GM23338 (cell line): Measurements from ENCODE around the gene TENT4B. TPM values are rescaled to one million over a fixed set of nuclear protein-coding genes. Genes with fewer than 3 reads are reported as not detected.

Source experiments
- ATAC-seq: fragments of 200-7000 bp; cut with Tn5 transposase; 3 replicates; pipeline ENCODE4 v1.9.1; 2020
- DNase-seq: peaks from one replicate; pipeline ENCODE4 v3.0.0-alpha.2; 2015; ENCODE audit warnings: low spot score
- H2AFZ ChIP-seq: fragments of 200-600 bp; sonication (generic); 2 replicates; pipeline ENCODE4 v1.8.0; 2016; ENCODE audit warnings: antibody characterized with exemption, mild to moderate bottlenecking, moderate library complexity
- H3F3A ChIP-seq: fragments of 200-600 bp; sonication (generic); replicated peaks from 2 replicates; pipeline ENCODE4 v1.8.0; 2017; ENCODE audit warnings: antibody characterized with exemption, mixed run types, low read depth
- H3K27ac ChIP-seq: fragments of 200-600 bp; sonication (generic); 2 replicates; pipeline ENCODE4 v1.6.1; 2016; ENCODE audit warnings: low read depth
- H3K27me3 ChIP-seq: fragments of 200-600 bp; sonication (generic); 2 replicates; pipeline ENCODE4 v1.8.0; 2016; ENCODE audit warnings: mild to moderate bottlenecking, mixed run types, moderate library complexity; ENCODE audit not compliant: insufficient read depth
- H3K36me3 ChIP-seq: fragments of 200-600 bp; sonication (generic); 2 replicates; pipeline ENCODE4 v1.8.0; 2016; ENCODE audit warnings: mild to moderate bottlenecking; ENCODE audit not compliant: insufficient read depth
- H3K4me1 ChIP-seq: fragments of 200-600 bp; sonication (generic); 2 replicates; pipeline ENCODE4 v1.8.0; 2016; ENCODE audit warnings: mild to moderate bottlenecking, moderate library complexity; ENCODE audit not compliant: insufficient read depth
- H3K4me2 ChIP-seq: fragments of 200-600 bp; sonication (generic); 2 replicates; pipeline ENCODE4 v1.7.1; 2017; ENCODE audit warnings: mixed run types
- H3K4me3 ChIP-seq: fragments of 200-600 bp; sonication (generic); 2 replicates; pipeline ENCODE4 v1.6.1; 2016; ENCODE audit warnings: mixed run types
- H3K79me2 ChIP-seq: fragments of 200-600 bp; sonication (generic); replicated peaks from 2 replicates; pipeline ENCODE4 v1.8.0; 2017; ENCODE audit warnings: mild to moderate bottlenecking; ENCODE audit not compliant: insufficient read depth
- H3K9me2 ChIP-seq: fragments of 200-600 bp; sonication (generic); 2 replicates; pipeline ENCODE4 v1.8.0; 2017; ENCODE audit not compliant: insufficient read depth
- H4K20me1 ChIP-seq: fragments of 200-600 bp; sonication (generic); replicated peaks from 2 replicates; pipeline ENCODE4 v1.8.0; 2017; ENCODE audit warnings: mild to moderate bottlenecking; ENCODE audit not compliant: insufficient read depth
- H3K27ac Mint-ChIP-seq: 2 replicates; pipeline ENCODE4 v1.8.0; 2020; ENCODE audit warnings: inconsistent platforms, mild to moderate bottlenecking, moderate library complexity, mixed read lengths
- H3K27me3 Mint-ChIP-seq: 3 replicates; pipeline ENCODE4 v1.8.0; 2022; ENCODE audit warnings: low read depth, mild to moderate bottlenecking, moderate library complexity, mixed read lengths, inconsistent platforms; ENCODE audit not compliant: insufficient read depth, poor library complexity
- H3K36me3 Mint-ChIP-seq: 3 replicates; pipeline ENCODE4 v1.8.0; 2021; ENCODE audit warnings: low read depth, mild to moderate bottlenecking, inconsistent platforms, moderate library complexity, mixed read lengths
- H3K4me1 Mint-ChIP-seq: 3 replicates; pipeline ENCODE4 v1.8.0; 2020; ENCODE audit warnings: mild to moderate bottlenecking, inconsistent platforms, mixed read lengths
- H3K4me3 Mint-ChIP-seq: 3 replicates; pipeline ENCODE4 v1.8.0; 2021; ENCODE audit warnings: moderate library complexity, mild to moderate bottlenecking, inconsistent platforms, mixed read lengths
- H3K9me3 Mint-ChIP-seq: 3 replicates; pipeline ENCODE4 v1.8.0; 2020; ENCODE audit warnings: moderate library complexity, mild to moderate bottlenecking, inconsistent platforms, mixed read lengths
- CREB1 ChIP-seq: fragments of 250-450 bp; sonication (Bioruptor Pico); IDR thresholded peaks from 2 replicates; pipeline ENCODE4 v1.5.0; 2020; ENCODE audit warnings: low read depth, mild to moderate bottlenecking, moderate library complexity
- CTCF ChIP-seq, 2 experiments: fragments of 200-600 bp in 1 of 2; sonication (generic) in 1 of 2; conservative IDR thresholded peaks; 2 replicates each; pipeline versions ENCODE4 v1.5.1 to v1.6.1; 2016 to 2017; ENCODE audit warnings: antibody characterized with exemption in 2 of 2, low read depth in 2 of 2, mild to moderate bottlenecking in 2 of 2, moderate library complexity in 1 of 2
- ETS1 ChIP-seq: IDR thresholded peaks from 2 replicates; pipeline ENCODE4 v1.6.1; 2016; ENCODE audit warnings: antibody characterized with exemption
- EZH2 ChIP-seq: fragments of 200-600 bp; sonication (generic); IDR thresholded peaks from one replicate; pipeline ENCODE4 v1.8.0; 2017; ENCODE audit warnings: antibody characterized with exemption, mild to moderate bottlenecking, low read depth; ENCODE audit not compliant: unreplicated experiment
- EZH2phosphoT487 ChIP-seq: fragments of 200-600 bp; sonication (generic); IDR thresholded peaks from one replicate; pipeline ENCODE4 v1.8.1; 2018; ENCODE audit warnings: antibody characterized with exemption; ENCODE audit not compliant: unreplicated experiment
- JUNB ChIP-seq: IDR thresholded peaks from one replicate; pipeline ENCODE4 v1.6.1; 2016; ENCODE audit warnings: antibody characterized with exemption; ENCODE audit not compliant: unreplicated experiment
- NANOG ChIP-seq: IDR thresholded peaks from 2 replicates; pipeline ENCODE4 v1.6.1; 2016; ENCODE audit warnings: antibody characterized with exemption, borderline replicate concordance
- POLR2AphosphoS5 ChIP-seq: IDR thresholded peaks from 2 replicates; pipeline ENCODE4 v1.6.1; 2016; ENCODE audit warnings: antibody characterized with exemption, low read depth
- REST ChIP-seq: IDR thresholded peaks from one replicate; pipeline ENCODE4 v1.6.1; 2018; ENCODE audit warnings: antibody characterized with exemption; ENCODE audit not compliant: unreplicated experiment
- STAT1 ChIP-seq: IDR thresholded peaks from one replicate; pipeline ENCODE4 v1.6.1; 2016; ENCODE audit warnings: antibody characterized with exemption; ENCODE audit not compliant: unreplicated experiment
- ZNF114 ChIP-seq: fragments of 250-450 bp; sonication (Bioruptor Pico); IDR thresholded peaks from 2 replicates; pipeline ENCODE4 v1.5.0; 2020; ENCODE audit warnings: mild to moderate bottlenecking, moderate library complexity
- ZNF331 ChIP-seq: fragments of 250-450 bp; sonication (Bioruptor Pico); IDR thresholded peaks from 2 replicates; pipeline ENCODE4 v1.5.0; 2020; ENCODE audit warnings: low read depth, mild to moderate bottlenecking, moderate library complexity
- polyA plus RNA-seq: library from polyadenylated mRNA; unstranded; fragments of >200 nt; fragmentation: Nextera tagmentation; extraction: Ambion mirVana; gene quantifications from 2 replicates; pipeline ENCODE4 v1.2.1, GENCODE V29; 2016
- total RNA-seq: library from RNA; depleted of rRNA; stranded (reverse); fragments of >200 nt; shearing (Covaris generic); gene quantifications from 2 replicates; pipeline ENCODE4 v1.2.3, GENCODE V29; 2014
- TF ChIP-seq, protein P1 (sequence below): fragments of 250-450 bp; sonication (Bioruptor Pico); IDR thresholded peaks from 2 replicates; pipeline ENCODE4 v1.5.0; 2020; ENCODE audit warnings: mild to moderate bottlenecking, moderate library complexity

TENT4B gene
- total and polyA plus RNA-seq, 2 experiments from 2014 or later = 17.6 to 21.3 TPM

DNA sequence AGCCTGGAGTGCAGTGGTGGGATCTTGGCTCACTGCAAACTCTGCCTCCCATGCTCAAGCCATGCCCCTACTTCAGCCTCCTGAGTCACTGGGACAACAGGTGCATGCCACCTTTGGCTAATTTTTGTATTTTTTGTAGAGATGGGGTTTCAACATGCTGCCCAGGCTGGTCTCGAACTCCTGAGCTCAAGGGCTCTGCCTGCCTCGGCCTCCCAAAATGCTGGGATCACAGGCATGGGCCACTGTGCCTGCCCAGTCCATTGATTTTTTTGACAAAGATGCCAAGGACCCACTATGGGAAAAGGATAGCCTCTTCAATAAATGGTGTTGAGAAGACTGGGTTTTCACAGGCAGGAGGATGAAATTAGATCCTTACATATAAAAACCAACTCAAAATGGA, 102.4 kb downstream of the TENT4B start (continued):
- TF ChIP-seq CREB1 (CRISPR knock-in tag) = no peak

DNA sequence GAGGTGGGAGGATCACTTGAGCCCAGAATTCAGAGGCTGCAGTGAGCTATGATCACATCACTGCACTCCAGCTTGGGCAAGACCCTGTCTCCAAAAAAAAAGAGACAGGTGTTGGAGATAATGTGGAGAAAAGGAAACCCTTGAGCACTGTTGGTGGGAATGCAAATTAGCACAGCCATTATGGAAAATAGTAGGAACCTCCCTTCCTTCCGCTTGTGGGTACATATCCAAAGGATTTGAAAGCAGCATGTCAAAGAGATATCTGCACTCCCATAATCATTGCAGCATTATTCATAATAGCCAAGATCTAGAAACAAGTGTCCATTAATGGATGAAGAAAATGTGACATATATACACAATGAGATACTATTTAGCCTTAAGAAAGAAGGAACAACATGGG, 103.5 kb downstream of the TENT4B start:
- no peak for ATAC-seq
- no peaks in the 10 kb centered on the region for H3K36me3 Mint-ChIP-seq

More for the DNA sequence above, 103.5 kb downstream of the TENT4B start:
- H3K36me3 ChIP-seq = no peaks in the 10 kb centered on the region
- H3K79me2 ChIP-seq = no peaks in the 10 kb centered on the region
- H3K9me3 Mint-ChIP-seq = no peaks in the 10 kb centered on the region
- TF ChIP-seq EZH2phosphoT487 = no peak
- TF ChIP-seq, protein P1, sequence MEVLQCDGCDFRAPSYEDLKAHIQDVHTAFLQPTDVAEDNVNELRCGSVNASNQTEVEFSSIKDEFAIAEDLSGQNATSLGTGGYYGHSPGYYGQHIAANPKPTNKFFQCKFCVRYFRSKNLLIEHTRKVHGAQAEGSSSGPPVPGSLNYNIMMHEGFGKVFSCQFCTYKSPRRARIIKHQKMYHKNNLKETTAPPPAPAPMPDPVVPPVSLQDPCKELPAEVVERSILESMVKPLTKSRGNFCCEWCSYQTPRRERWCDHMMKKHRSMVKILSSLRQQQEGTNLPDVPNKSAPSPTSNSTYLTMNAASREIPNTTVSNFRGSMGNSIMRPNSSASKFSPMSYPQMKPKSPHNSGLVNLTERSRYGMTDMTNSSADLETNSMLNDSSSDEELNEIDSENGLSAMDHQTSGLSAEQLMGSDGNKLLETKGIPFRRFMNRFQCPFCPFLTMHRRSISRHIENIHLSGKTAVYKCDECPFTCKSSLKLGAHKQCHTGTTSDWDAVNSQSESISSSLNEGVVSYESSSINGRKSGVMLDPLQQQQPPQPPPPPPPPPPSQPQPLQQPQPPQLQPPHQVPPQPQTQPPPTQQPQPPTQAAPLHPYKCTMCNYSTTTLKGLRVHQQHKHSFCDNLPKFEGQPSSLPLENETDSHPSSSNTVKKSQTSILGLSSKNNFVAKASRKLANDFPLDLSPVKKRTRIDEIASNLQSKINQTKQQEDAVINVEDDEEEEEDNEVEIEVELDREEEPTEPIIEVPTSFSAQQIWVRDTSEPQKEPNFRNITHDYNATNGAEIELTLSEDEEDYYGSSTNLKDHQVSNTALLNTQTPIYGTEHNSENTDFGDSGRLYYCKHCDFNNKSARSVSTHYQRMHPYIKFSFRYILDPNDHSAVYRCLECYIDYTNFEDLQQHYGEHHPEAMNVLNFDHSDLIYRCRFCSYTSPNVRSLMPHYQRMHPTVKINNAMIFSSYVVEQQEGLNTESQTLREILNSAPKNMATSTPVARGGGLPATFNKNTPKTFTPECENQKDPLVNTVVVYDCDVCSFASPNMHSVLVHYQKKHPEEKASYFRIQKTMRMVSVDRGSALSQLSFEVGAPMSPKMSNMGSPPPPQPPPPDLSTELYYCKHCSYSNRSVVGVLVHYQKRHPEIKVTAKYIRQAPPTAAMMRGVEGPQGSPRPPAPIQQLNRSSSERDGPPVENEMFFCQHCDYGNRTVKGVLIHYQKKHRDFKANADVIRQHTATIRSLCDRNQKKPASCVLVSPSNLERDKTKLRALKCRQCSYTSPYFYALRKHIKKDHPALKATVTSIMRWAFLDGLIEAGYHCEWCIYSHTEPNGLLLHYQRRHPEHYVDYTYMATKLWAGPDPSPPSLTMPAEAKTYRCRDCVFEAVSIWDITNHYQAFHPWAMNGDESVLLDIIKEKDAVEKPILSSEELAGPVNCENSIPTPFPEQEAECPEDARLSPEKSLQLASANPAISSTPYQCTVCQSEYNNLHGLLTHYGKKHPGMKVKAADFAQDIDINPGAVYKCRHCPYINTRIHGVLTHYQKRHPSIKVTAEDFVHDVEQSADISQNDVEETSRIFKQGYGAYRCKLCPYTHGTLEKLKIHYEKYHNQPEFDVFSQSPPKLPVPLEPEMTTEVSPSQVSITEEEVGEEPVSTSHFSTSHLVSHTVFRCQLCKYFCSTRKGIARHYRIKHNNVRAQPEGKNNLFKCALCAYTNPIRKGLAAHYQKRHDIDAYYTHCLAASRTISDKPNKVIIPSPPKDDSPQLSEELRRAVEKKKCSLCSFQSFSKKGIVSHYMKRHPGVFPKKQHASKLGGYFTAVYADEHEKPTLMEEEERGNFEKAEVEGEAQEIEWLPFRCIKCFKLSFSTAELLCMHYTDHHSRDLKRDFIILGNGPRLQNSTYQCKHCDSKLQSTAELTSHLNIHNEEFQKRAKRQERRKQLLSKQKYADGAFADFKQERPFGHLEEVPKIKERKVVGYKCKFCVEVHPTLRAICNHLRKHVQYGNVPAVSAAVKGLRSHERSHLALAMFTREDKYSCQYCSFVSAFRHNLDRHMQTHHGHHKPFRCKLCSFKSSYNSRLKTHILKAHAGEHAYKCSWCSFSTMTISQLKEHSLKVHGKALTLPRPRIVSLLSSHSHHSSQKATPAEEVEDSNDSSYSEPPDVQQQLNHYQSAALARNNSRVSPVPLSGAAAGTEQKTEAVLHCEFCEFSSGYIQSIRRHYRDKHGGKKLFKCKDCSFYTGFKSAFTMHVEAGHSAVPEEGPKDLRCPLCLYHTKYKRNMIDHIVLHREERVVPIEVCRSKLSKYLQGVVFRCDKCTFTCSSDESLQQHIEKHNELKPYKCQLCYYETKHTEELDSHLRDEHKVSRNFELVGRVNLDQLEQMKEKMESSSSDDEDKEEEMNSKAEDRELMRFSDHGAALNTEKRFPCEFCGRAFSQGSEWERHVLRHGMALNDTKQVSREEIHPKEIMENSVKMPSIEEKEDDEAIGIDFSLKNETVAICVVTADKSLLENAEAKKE = no peak
- TF ChIP-seq JUNB = no peak
- TF ChIP-seq CREB1 (CRISPR knock-in tag) = no peak
- TF ChIP-seq ETS1 = no peak
- no peak for TF ChIP-seq REST
- no peak for TF ChIP-seq CTCF (conservative IDR thresholded peaks at IDR 0.05; ENCODE audit: low read depth in 2 of 2)
- TF ChIP-seq POLR2AphosphoS5 = no peak
- TF ChIP-seq NANOG = no peak
- TF ChIP-seq STAT1 = no peak
- no peak for TF ChIP-seq ZNF331 (CRISPR knock-in tag)
- TF ChIP-seq EZH2 = no peak
- TF ChIP-seq ZNF114 (CRISPR knock-in tag) = no peak
- no peaks in the 10 kb centered on the region for H3K4me1 ChIP-seq
- H3K9me2 ChIP-seq = no peaks in the 10 kb centered on the region
- no peaks in the 10 kb centered on the region for H3F3A ChIP-seq
- H4K20me1 ChIP-seq = no peaks in the 10 kb centered on the region
- no peak overlapping the region for H3K27ac Mint-ChIP-seq
- H3K4me2 ChIP-seq = no peak overlapping the region
- no peak for DNase-seq
- no peak overlapping the region for H3K4me3 Mint-ChIP-seq
- no peaks in the 10 kb centered on the region for H3K27me3 ChIP-seq
- H2AFZ ChIP-seq = no peak overlapping the region
- peaks cover 8% of the 10 kb centered on the region for H3K27me3 Mint-ChIP-seq
- H3K4me1 Mint-ChIP-seq = peaks cover 7% of the 10 kb centered on the region; the same call in 2 of the 3 replicates
- no peak overlapping the region for H3K4me3 ChIP-seq
- H3K27ac ChIP-seq = no peak overlapping the region
